ENCODE data around the gene LGALS4.
"Not testable (repeated sequence)": the region's sequence is repeated elsewhere in the genome, so short reads cannot be mapped to it uniquely, and the experiment has no call there.

LGALS4 gene

GRCh38 chr19:38760805-38761517, 51.8 kb downstream of the LGALS4 start:
- H3K27ac Mint-ChIP-seq; H3K4me1 Mint-ChIP-seq (ENCODE audit: low read depth); H3K36me3 Mint-ChIP-seq; H3K27me3 Mint-ChIP-seq; H3K4me3 Mint-ChIP-seq; H3K9me3 Mint-ChIP-seq (ENCODE audit: low read depth): not testable (repeated sequence)

DNA sequence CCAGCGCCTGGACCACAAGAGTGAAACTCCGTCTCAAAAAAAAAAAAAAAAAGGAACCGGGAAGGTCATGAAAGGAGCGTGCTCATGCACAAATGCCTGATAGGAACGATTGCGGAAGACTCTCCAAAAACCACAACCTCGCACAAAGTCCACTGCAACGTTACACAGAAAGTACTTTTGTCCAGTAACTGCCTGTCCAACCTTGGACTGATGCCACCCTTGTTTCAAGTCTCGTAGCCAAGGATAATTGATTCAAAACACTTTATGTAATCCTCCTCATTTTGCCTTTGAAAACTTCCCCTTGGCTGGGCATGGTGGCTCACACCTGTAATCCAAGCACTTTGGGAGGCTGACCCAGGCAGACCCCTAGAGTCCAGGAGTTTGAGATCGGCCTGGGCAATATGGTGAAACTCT, 53.1 kb downstream of the LGALS4 start:
- Mint-ChIP-seq H3K9me3 (ENCODE audit: low read depth) (no peaks in the 10 kb centered on the region), H3K36me3 (no peaks in the 10 kb centered on the region), H3K4me3 (no peak overlapping the region), H3K4me1 (ENCODE audit: low read depth) (no peaks in the 10 kb centered on the region), H3K27ac (no peak overlapping the region), H3K27me3 (no peaks in the 10 kb centered on the region)

DNA sequence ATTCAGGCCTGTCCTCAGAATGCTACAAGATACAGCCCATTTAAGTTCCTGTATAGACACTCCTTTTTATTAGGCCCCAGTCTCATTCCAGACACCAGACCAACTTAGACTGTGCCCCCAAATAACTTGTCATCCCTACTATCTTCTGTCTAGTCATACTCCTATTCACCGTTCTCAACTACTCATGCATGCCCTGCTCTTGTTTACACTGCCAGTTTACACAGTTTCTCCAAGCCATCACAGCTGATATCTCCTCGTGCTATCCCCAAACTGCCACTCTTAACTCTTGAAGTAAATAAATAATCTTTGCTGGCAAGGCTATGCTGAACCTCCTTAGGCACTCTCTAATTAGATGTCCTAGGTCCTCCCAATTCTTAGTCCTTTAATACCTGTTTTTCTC, 58.5 kb downstream of the LGALS4 start:
- not testable (repeated sequence) for H3K36me3 Mint-ChIP-seq; H3K4me3 Mint-ChIP-seq; H3K27ac Mint-ChIP-seq; H3K4me1 Mint-ChIP-seq (ENCODE audit: low read depth); H3K9me3 Mint-ChIP-seq (ENCODE audit: low read depth); H3K27me3 Mint-ChIP-seq

GRCh38 chr19:38753783-38754182, 59.0 kb downstream of the LGALS4 start:
- H3K27me3 Mint-ChIP-seq; H3K4me1 Mint-ChIP-seq (ENCODE audit: low read depth); H3K9me3 Mint-ChIP-seq (ENCODE audit: low read depth); H3K27ac Mint-ChIP-seq; H3K36me3 Mint-ChIP-seq; H3K4me3 Mint-ChIP-seq: not testable (repeated sequence)

Data from activated naive CD8-positive, alpha-beta T cell (primary cell).